GM13977 (cell line): ENCODE measurements around the gene UBA1.

Source experiments
- DNase-seq: peaks from one replicate; pipeline ENCODE4 v3.0.0; 2012; ENCODE audit warnings: low spot score
- CTCF ChIP-seq: IDR thresholded peaks from 2 replicates; pipeline ENCODE4 v1.5.1; 2012; ENCODE audit warnings: mild to moderate bottlenecking, control low read depth; ENCODE audit not compliant: insufficient read depth; ENCODE audit errors: extremely low read depth, missing control alignments
- in situ Hi-C: fragments of 300-500 bp; cut with MboI; formaldehyde crosslinking; loops from one replicate; pipeline ENCODE4 v1.12.0; 2022; ENCODE audit warnings: low sequenced_read_pairs, low pct_unique_long_range_greater_than_20kb, mixed read lengths, inconsistent platforms; ENCODE audit not compliant: unreplicated experiment

UBA1 gene

GRCh38 chrX:47217121-47217851, 23.7 kb downstream of the UBA1 start:
- in situ Hi-C loops = no loop called here
- DNase-seq = no peak
- TF ChIP-seq CTCF = no peak

GRCh38 chrX:47217852-47218279, 24.2 kb downstream of the UBA1 start:
- peak; percentile 96 for DNase-seq
- in situ Hi-C loops = no loop called here
- no peak for TF ChIP-seq CTCF

GRCh38 chrX:47218280-47218919, 24.8 kb downstream of the UBA1 start, which contains the start of gene CDK16:
TSS of gene CDK16 (plus strand) at chrX:47218681. CDS start at chrX:47223558, 4,877 bp downstream.
- peak; percentile 96 for DNase-seq
- TF ChIP-seq CTCF = no peak
- in situ Hi-C loops = no loop called here

- TF ChIP-seq CTCF = no peak
- peak; percentile 48 for DNase-seq
- in situ Hi-C loops = no loop called here
Measured at GRCh38 chrX:47218920-47219815, 25.5 kb downstream of the UBA1 start.

- no peak for TF ChIP-seq CTCF
- DNase-seq = no peak
- in situ Hi-C loops = no loop called here
Measured at GRCh38 chrX:47221756-47222155, 28.1 kb downstream of the UBA1 start.

- no peak for DNase-seq
- TF ChIP-seq CTCF = no peak
- in situ Hi-C loops = no loop called here
Measured at GRCh38 chrX:47222751-47223350, 29.2 kb downstream of the UBA1 start.
